ENCODE data around the gene MT1M.
"Not testable (repeated sequence)": the region's sequence is repeated elsewhere in the genome, so short reads cannot be mapped to it uniquely, and the experiment has no call there.

MT1M gene

GRCh38 chr16:56608876-56609462 is 23.5 kb upstream of the MT1M start:
- no peak for DNase-seq (ENCODE audit: low read depth in 3 of 3)

GRCh38 chr16:56609463-56609921 is 23.0 kb upstream of the MT1M start:
- peak; percentile 53 to 70 (median 65) for DNase-seq (ENCODE audit: low read depth in 3 of 3)

GRCh38 chr16:56610017-56610608 is 22.3 kb upstream of the MT1M start:
- peak; percentile 64 to 79 (median 71) for DNase-seq (ENCODE audit: low read depth in 3 of 3)

- peak in 1 of 3 experiments; percentile 51 for DNase-seq (ENCODE audit: low read depth in 3 of 3)
Observed at GRCh38 chr16:56610609-56611111, 21.8 kb upstream of the MT1M start.

- no peak for DNase-seq (ENCODE audit: low read depth in 3 of 3)
Observed at GRCh38 chr16:56611281-56611833, 21.1 kb upstream of the MT1M start.

GRCh38 chr16:56613706-56614105 is 18.8 kb upstream of the MT1M start:
- DNase-seq (ENCODE audit: low read depth in 3 of 3): no peak

GRCh38 chr16:56614549-56614991 is 17.9 kb upstream of the MT1M start:
- DNase-seq (ENCODE audit: low read depth in 3 of 3): no peak

- no peak for DNase-seq (ENCODE audit: low read depth in 3 of 3)
Observed at GRCh38 chr16:56615353-56615752, 17.1 kb upstream of the MT1M start.

GRCh38 chr16:56616608-56617211 is 15.7 kb upstream of the MT1M start:
- DNase-seq (ENCODE audit: low read depth in 3 of 3): no peak

GRCh38 chr16:56617212-56618085 is 15.0 kb upstream of the MT1M start:
- DNase-seq (ENCODE audit: low read depth in 3 of 3): peak in 1 of 3 experiments; percentile 71

GRCh38 chr16:56618138-56618537 is 14.3 kb upstream of the MT1M start:
- DNase-seq (ENCODE audit: low read depth in 3 of 3): no peak

GRCh38 chr16:56620339-56620897 is 12.0 kb upstream of the MT1M start:
- DNase-seq (ENCODE audit: low read depth in 3 of 3): no peak

GRCh38 chr16:56621665-56622445 is 10.6 kb upstream of the MT1M start:
- DNase-seq (ENCODE audit: low read depth in 3 of 3): not testable (repeated sequence)

GRCh38 chr16:56623184-56623583 is 9.3 kb upstream of the MT1M start:
- not testable (repeated sequence) for DNase-seq (ENCODE audit: low read depth in 3 of 3)

- no peak for DNase-seq (ENCODE audit: low read depth in 3 of 3)
Observed at GRCh38 chr16:56623637-56624036, 8.8 kb upstream of the MT1M start.

- DNase-seq (ENCODE audit: low read depth in 3 of 3): peak; percentile 47 to 60 (median 58)
Observed at GRCh38 chr16:56625140-56625942, 7.1 kb upstream of the MT1M start, which contains the start of gene MT1E. TSS of gene MT1E (plus strand) at chr16:56625781. CDS start at chr16:56625852, 71 bp downstream.

GRCh38 chr16:56625943-56626654 is 6.4 kb upstream of the MT1M start:
- no peak for DNase-seq (ENCODE audit: low read depth in 3 of 3)

- no peak for DNase-seq (ENCODE audit: low read depth in 3 of 3)
Observed at GRCh38 chr16:56626685-56627084, 5.8 kb upstream of the MT1M start.

Data from stimulated activated CD4-positive, alpha-beta T cell treated with anti-CD3 and anti-CD28 coated beads, TNF-alpha, amount 100 ng/mL, for 24 hours (primary cell).